AG10803 (cell line): ENCODE results near the gene METAP2.

ENCODE experiments used
- DNase-seq: peaks from one replicate; pipeline ENCODE4 v3.0.0; 2010; ENCODE audit warnings: low read depth
- H3K4me3 ChIP-seq: 2 replicates; pipeline ENCODE4 v1.5.1; 2011; ENCODE audit warnings: mild to moderate bottlenecking, low read length, control low read depth
- CTCF ChIP-seq: conservative IDR thresholded peaks from 2 replicates; pipeline ENCODE4 v1.5.1; 2011; ENCODE audit warnings: mild to moderate bottlenecking, low read length, control low read depth, inconsistent platforms

METAP2 gene

DNA sequence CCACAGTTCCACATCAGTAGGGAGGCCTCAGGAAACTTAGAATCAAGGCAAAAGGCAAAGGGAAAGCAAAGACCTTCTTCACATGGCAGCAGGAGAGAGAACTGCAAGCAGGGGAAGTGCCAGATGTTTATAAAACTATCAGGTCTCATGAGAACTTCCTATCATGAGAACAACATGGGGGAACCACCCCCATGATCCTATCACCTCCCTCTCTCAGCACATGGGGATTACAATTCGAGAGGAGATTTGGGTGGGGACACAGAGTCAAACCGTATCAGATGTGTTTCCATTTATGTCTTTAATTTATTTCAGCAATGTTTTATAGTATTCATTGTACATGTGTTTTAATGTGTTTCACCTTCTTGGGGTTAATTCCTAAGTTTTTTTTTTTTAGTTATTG lies 25.8 kb downstream of the METAP2 start:
- TF ChIP-seq CTCF, result no peak
- no peak overlapping the region for H3K4me3 ChIP-seq
- no peak for DNase-seq

GRCh38 chr12:95504140-95504539 lies 30.2 kb downstream of the METAP2 start:
- no peak for DNase-seq
- TF ChIP-seq CTCF, result no peak
- no peak overlapping the region for H3K4me3 ChIP-seq

DNA sequence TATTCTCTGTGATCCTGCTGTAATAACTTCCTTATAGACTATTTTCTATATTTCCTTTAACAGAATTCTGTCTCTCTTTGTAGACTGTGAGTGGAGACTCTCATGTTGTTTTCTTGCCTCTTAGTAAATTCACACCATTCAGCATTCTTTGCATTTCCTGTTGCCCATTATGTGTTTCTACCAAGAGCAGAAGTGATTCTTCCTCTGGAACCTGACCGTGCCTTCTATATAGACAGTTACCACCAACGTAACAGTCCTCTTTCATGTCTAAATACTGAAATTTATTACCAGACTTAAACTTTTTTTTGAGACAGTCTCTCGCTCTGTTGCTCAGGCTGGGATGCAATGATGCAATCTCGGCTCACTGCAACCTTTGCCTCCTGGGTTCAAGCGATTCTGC lies 31.1 kb downstream of the METAP2 start:
- no peak overlapping the region for H3K4me3 ChIP-seq
- no peak for TF ChIP-seq CTCF
- DNase-seq, result no peak

DNA sequence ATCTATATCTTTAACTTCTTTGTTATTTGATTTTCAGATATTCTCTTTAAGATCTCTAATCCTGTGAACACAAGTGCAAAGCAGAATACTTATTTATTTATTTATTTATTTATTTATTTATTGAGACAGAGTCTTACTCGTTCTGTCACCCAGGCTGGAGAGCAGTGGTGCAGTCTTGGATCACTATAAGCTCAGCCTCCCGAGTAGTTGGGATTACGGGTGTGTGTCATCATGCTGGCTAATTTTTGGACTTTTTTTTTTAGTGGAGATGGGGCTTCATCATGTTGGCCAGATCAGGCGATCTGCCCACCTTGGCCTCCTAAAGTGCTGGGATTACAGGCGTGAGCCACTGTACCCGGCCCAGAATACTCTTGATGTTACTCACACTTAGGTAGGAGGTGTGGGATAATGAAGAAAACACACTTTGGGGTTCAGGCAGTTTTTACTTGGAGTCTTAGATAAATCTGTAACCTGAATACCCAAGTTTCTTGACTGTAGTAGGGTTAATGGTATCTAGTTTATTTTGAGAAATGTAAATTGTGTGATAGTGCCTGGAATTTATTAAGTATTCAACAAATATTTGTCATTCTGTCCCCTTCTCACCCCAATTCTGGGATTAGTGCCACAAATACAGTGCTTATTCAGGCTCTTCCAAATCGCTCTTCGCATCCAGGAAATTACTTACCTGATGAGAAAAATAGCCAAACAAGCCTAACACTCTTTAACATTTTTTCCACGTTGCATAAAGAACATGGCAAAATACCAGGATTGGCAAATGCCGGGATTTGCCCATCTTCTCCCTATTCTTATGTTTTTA lies 33.0 kb downstream of the METAP2 start:
- no peak overlapping the region for H3K4me3 ChIP-seq
- peak; percentile 60 for DNase-seq
- TF ChIP-seq CTCF, result no peak

GRCh38 chr12:95509300-95509699 lies 35.3 kb downstream of the METAP2 start:
- DNase-seq, result no peak
- no peak for TF ChIP-seq CTCF
- H3K4me3 ChIP-seq, result no peak overlapping the region

DNA sequence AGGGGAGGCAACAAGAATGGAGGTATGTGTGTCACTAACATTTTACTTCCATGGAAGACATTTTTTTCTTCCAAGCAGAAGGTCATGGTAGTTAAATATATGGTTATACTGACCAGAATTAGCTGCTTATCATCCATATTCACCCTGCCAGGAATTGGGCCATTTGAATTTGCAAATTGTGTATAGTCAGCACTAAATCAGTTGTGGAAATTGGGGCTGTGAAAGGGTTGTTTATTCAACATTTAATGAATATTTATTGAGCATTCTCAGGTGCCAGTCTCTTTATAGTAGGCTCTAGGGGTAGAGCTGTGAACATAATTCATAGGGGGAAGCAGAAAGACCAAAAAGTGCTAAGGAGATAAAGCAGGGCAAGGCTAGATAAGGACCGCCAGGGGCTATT lies 38.0 kb downstream of the METAP2 start:
- no peak for DNase-seq
- no peak for TF ChIP-seq CTCF
- H3K4me3 ChIP-seq, result no peak overlapping the region

DNA sequence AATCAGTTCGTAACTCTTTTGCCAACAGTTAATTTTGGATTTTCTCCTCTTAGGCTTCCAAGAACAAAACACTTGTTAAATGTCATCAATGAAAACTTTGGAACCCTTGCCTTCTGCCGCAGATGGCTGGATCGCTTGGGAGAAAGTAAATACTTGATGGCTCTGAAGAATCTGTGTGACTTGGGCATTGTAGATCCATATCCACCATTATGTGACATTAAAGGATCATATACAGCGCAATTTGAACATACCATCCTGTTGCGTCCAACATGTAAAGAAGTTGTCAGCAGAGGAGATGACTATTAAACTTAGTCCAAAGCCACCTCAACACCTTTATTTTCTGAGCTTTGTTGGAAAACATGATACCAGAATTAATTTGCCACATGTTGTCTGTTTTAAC lies 39.6 kb downstream of the METAP2 start:
- H3K4me3 ChIP-seq, result no peak overlapping the region
- DNase-seq, result no peak
- TF ChIP-seq CTCF, result no peak
